ENCODE measurements around the gene OSBPL10.

OSBPL10 gene, protein sequence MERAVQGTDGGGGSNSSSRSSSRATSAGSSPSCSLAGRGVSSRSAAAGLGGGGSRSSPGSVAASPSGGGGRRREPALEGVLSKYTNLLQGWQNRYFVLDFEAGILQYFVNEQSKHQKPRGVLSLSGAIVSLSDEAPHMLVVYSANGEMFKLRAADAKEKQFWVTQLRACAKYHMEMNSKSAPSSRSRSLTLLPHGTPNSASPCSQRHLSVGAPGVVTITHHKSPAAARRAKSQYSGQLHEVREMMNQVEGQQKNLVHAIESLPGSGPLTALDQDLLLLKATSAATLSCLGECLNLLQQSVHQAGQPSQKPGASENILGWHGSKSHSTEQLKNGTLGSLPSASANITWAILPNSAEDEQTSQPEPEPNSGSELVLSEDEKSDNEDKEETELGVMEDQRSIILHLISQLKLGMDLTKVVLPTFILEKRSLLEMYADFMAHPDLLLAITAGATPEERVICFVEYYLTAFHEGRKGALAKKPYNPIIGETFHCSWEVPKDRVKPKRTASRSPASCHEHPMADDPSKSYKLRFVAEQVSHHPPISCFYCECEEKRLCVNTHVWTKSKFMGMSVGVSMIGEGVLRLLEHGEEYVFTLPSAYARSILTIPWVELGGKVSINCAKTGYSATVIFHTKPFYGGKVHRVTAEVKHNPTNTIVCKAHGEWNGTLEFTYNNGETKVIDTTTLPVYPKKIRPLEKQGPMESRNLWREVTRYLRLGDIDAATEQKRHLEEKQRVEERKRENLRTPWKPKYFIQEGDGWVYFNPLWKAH

DNA sequence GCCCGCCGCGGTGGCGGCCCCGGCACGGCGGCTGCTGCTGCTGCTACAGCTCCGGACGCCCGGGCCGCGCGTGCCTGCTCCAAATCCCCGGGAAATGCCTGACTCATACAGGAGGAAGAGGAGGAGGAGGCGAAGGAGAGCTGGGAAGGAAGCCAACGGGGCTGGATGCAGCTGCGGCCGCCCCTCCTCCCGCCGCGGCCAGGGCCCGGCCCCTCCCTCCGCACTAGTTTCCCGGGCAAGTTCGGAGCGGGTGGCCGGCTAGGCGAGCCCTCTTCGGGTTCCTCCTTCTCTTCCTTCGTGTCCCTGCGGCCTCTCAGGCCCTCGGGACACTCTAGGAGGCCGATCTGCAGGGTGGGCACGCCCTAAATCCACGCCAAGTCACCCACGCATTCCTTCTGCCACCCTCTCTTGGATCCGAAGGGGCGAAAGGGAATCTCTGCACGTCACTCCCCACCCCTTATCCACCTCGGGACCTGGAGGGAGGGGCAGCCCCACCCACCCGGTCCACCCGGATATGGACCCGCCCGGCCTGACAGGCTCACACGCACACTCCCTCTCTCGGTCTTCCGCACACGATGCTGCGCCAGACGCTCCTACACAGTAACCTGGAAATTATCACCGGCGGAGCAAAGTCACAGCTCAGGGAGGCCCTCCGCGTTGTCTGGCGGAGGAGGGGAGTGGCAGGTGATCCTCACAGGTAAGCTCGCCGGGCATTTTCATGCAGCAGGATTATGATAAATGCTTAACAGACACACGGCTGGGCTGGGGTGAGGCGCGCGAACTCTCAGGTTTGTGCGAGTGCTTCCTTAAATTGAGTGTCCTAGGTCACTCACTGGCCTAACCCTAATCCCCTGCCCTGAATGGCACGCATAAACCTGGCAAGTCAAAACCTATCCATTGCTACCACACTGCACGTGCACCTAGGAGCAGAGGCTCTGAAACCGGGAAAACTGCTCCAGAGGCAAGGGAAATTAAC is at the start of gene OSBPL10, which contains the start of gene ZNF860:
Gene OSBPL10, minus strand, starts transcription at position 57 of the 976 bp plus-strand sequence. CDS start 83 bp downstream, outside the sequence.
Gene ZNF860, plus strand, starts transcription at position 545 of the 976 bp plus-strand sequence. CDS start 7,330 bp downstream, outside the sequence.
- H3K4me3 ChIP-seq (ENCODE audit: low read depth, low read length): peak within 1 kb of the TSS; percentile 70
- CTCF ChIA-PET: interaction anchor here (1.0 kb wide), 1 partner anchor 21 kb away, joined by 3 read pairs; no protein-coding TSS in a partner anchor
- POLR2A ChIA-PET: interaction anchor here (0.9 to 1.3 kb wide), 2 partner anchors 21 to 449 kb away, joined by 3 to 5 read pairs; partner anchors contain the start of gene STT3B
- no peak for DNase-seq (ENCODE audit: low read depth, low spot score)
- TF ChIP-seq, protein P1, sequence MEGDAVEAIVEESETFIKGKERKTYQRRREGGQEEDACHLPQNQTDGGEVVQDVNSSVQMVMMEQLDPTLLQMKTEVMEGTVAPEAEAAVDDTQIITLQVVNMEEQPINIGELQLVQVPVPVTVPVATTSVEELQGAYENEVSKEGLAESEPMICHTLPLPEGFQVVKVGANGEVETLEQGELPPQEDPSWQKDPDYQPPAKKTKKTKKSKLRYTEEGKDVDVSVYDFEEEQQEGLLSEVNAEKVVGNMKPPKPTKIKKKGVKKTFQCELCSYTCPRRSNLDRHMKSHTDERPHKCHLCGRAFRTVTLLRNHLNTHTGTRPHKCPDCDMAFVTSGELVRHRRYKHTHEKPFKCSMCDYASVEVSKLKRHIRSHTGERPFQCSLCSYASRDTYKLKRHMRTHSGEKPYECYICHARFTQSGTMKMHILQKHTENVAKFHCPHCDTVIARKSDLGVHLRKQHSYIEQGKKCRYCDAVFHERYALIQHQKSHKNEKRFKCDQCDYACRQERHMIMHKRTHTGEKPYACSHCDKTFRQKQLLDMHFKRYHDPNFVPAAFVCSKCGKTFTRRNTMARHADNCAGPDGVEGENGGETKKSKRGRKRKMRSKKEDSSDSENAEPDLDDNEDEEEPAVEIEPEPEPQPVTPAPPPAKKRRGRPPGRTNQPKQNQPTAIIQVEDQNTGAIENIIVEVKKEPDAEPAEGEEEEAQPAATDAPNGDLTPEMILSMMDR (IDR thresholded peaks at IDR 0.05; ENCODE audit: insufficient read depth, low read length, missing control alignments): no peak

DNA sequence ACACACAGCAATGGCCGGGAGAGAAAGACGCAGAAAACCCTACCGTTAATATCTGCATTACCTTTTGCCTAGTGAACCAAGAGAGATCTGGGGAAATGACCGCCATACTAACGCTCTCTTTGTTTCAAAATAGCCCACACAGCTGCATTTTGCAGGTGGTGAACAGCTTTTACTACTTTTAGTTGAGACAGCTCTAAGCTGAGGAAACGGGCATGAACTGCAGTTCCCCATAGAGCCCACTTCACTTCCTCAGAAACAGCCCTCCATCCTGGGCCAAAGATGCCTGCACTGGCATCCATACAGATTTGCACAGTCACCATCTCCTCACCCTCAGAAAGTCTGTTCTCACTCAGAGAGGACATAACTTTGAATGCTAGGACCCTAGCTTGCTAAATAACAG is 45.5 kb upstream of the OSBPL10 start:
- TF ChIP-seq, protein P1 (IDR thresholded peaks at IDR 0.05; ENCODE audit: insufficient read depth, low read length, missing control alignments): no peak
- no peak for DNase-seq (ENCODE audit: low read depth, low spot score)
- no peak overlapping the region for H3K4me3 ChIP-seq (ENCODE audit: low read depth, low read length)
- ChIA-PET CTCF (interaction anchor here (0.9 to 2.0 kb wide), 2 partner anchors 8 to 11 kb away, joined by 3 to 4 read pairs; no protein-coding TSS in a partner anchor), POLR2A (no interaction called here)

DNA sequence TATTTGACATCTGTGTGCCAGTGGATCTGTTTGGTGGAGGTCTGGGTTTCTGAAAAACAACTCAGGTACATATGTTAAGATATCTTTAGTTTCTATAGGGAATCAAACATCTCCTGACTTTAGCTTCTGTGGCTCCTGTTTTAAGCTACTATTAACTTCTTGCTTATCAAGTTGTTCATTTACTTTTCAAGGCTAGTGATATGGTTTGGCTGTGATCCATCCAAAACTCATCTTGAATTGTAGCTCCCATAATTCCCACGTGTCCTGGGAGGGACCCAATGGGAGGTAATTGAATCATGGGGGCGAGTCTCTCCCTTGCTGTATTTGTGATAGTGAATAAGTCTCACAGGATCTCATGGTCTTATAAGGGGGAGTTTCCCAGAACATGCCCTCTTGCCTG is 41.9 kb upstream of the OSBPL10 start:
- DNase-seq (ENCODE audit: low read depth, low spot score): no peak
- ChIA-PET POLR2A (no interaction called here), CTCF (no interaction called here)
- TF ChIP-seq, protein P1 (IDR thresholded peaks at IDR 0.05; ENCODE audit: insufficient read depth, low read length, missing control alignments): no peak
- H3K4me3 ChIP-seq (ENCODE audit: low read depth, low read length): no peak overlapping the region

DNA sequence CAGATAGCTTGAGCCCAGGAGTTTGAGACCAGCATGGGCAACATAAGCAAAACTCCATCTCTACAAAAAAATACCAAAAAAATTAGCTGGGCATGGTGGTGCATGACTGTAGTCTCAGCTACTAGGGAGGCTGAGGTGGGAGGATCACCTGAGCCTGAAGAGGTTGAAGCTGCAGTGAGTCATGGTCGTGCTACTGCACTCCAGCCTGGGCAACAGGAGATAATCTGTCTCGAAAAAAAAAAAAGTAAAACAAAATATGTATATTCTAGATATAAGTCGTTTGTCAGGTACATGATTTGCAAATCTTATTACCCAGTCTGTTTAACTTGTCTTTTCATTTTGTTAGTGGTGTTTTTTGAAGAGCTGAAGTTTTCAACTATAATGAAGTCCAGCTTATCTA is 40.7 kb upstream of the OSBPL10 start:
- no peak for DNase-seq (ENCODE audit: low read depth, low spot score)
- POLR2A ChIA-PET: no interaction called here
- H3K4me3 ChIP-seq (ENCODE audit: low read depth, low read length): no peak overlapping the region

DNA sequence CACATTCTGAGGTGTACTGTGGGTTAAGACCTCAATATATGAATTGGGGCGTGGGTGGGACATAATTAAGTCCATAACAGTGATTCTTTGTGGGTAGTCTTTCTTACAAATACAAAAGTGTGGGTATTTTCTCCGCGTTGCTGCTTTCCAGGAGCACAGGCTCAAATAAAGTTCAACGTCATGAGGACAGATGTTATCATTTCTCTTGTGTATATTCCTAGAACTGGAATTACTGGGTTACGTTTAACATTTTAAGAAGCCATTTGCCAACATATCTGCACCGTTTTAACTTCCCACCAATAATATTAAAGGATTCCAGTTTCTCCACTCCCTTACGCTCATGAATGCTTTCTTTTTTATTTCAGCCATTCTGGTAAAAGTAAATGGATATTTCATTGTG is 40.1 kb upstream of the OSBPL10 start:
- POLR2A ChIA-PET: no interaction called here
- DNase-seq (ENCODE audit: low read depth, low spot score): no peak
- CTCF ChIA-PET: interaction anchor here (1.0 to 1.3 kb wide), 2 partner anchors 123 to 156 kb away, joined by 3 read pairs; no protein-coding TSS in a partner anchor
- TF ChIP-seq, protein P1 (IDR thresholded peaks at IDR 0.05; ENCODE audit: insufficient read depth, low read length, missing control alignments): no peak
- no peak overlapping the region for H3K4me3 ChIP-seq (ENCODE audit: low read depth, low read length)

More for the DNA sequence above, 40.7 kb upstream of the OSBPL10 start:
- TF ChIP-seq, protein P1 (IDR thresholded peaks at IDR 0.05; ENCODE audit: insufficient read depth, low read length, missing control alignments): no peak
- CTCF ChIA-PET: interaction anchor here (1.0 kb wide), 1 partner anchor 123 kb away, joined by 3 read pairs; no protein-coding TSS in a partner anchor
